ENCODE data around the gene TOR3A.

GRCh38 chr1:179090923-179091322, 9.1 kb downstream of the TOR3A start:
- TF ChIP-seq REST (IDR thresholded peaks at IDR 0.05; ENCODE audit: insufficient read depth in 1 of 2, low read depth in 2 of 2, low read length in 2 of 2) (no peak), POLR2AphosphoS5 (IDR thresholded peaks at IDR 0.05; ENCODE audit: low read depth, low read length) (no peak), TAF1 (IDR thresholded peaks at IDR 0.05; ENCODE audit: borderline replicate concordance, insufficient read depth, low read length) (no peak)

Measured in PFSK-1 (cell line).